Skeletal muscle tissue (tissue), 4 donors: ENCODE measurements around the gene C1QTNF12. TPM values are rescaled to one million over a fixed set of nuclear protein-coding genes. Genes with fewer than 3 reads are reported as not detected.
"Not testable (repeated sequence)": the region's sequence is repeated elsewhere in the genome, so short reads cannot be mapped to it uniquely, and the experiment has no call there.

Source experiments
- H3K27ac ChIP-seq: one replicate; pipeline ENCODE4 v1.7.0; 2013; ENCODE audit warnings: mild to moderate bottlenecking, low read depth, low read length, inconsistent platforms
- H3K27me3 ChIP-seq, 3 donors: one replicate each; pipeline ENCODE4 v1.7.0; 2013; ENCODE audit warnings: low read length in 3 of 3; ENCODE audit not compliant: control insufficient read depth in 3 of 3, insufficient read depth in 3 of 3
- H3K36me3 ChIP-seq, 3 donors: one replicate each; pipeline ENCODE4 v1.7.0; 2013; ENCODE audit warnings: low read length in 3 of 3; ENCODE audit not compliant: control insufficient read depth in 3 of 3, insufficient read depth in 3 of 3
- H3K4me1 ChIP-seq, 3 donors: one replicate each; pipeline ENCODE4 v1.7.0; 2013; ENCODE audit warnings: low read length in 3 of 3, mild to moderate bottlenecking in 3 of 3; ENCODE audit not compliant: control insufficient read depth in 3 of 3, insufficient read depth in 3 of 3
- H3K4me3 ChIP-seq, 3 donors: one replicate each; pipeline ENCODE4 v1.7.0; 2013; ENCODE audit warnings: low read length in 3 of 3
- H3K9ac ChIP-seq, 3 donors: one replicate each; pipeline ENCODE4 v1.7.0; 2013; ENCODE audit warnings: low read length in 3 of 3, mild to moderate bottlenecking in 3 of 3, moderate library complexity in 2 of 3, low read depth in 1 of 3
- H3K9me3 ChIP-seq, 3 donors: one replicate each; pipeline ENCODE4 v1.7.0; 2013; ENCODE audit warnings: low read length in 3 of 3; ENCODE audit not compliant: control insufficient read depth in 3 of 3
- total RNA-seq: library from RNA; depleted of rRNA; stranded (reverse); fragments of >200 nt; gene quantifications from one replicate; pipeline ENCODE4 v1.2.3, GENCODE V29; 2014
- donor health status: Osteomylitis.

Gene C1QTNF12
- total RNA-seq, 1 donor from 2014 or later, result 1.0 TPM

DNA sequence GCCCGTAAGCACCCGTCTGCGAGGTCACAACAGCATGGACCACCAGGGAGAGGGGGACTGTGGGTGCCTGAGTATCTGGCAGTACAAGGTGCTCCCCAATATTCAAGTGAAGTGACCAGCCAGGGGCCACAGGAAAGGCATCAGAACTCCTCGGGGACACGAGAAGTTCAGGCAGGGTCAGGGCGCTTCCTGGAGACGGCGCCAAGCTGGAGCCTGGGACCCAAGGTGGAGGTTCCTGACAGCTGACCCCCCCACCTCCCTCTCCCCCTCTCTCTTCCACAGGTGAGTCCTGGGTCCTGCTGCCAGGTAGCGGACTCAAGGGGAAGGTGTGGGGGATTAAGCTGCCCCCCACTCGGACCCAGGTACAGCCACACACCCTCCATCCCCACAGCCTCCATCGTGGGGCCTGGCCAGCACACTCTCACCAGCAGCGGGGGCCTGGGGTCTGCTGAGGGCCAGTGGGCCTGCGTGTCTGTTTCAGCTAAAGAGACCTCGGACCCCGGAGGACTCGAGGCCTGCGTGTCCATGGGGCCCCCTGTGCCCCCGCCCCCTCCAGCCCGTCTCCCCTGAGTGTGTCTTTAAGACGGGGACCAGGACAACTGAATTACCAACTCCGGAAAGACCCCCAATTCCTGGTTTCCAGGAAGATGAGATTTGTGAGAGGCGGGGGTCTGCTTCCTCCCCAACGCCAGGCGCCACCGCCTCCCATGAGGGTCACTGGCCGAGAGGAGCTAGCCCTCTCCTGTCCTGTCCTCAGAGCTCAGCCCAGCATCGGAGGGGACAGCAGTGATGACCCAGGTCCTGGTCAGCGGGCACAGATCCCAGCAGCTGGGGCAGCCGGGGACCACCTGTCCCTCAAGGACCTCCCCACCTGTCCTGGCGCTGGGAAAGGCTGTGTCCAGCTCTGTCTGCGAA is 46.3 kb downstream of the C1QTNF12 start:
- H3K4me1 ChIP-seq, result no peaks in the 10 kb centered on the region
- H3K9ac ChIP-seq, result no peak overlapping the region
- no peaks in the 10 kb centered on the region for H3K36me3 ChIP-seq
- peaks cover 11 to 21% (median 13%) of the 10 kb centered on the region in 3 donors for H3K27me3 ChIP-seq
- H3K4me3 ChIP-seq, result no peak overlapping the region
- no peak overlapping the region for H3K27ac ChIP-seq
- H3K9me3 ChIP-seq, result no peaks in the 10 kb centered on the region

DNA sequence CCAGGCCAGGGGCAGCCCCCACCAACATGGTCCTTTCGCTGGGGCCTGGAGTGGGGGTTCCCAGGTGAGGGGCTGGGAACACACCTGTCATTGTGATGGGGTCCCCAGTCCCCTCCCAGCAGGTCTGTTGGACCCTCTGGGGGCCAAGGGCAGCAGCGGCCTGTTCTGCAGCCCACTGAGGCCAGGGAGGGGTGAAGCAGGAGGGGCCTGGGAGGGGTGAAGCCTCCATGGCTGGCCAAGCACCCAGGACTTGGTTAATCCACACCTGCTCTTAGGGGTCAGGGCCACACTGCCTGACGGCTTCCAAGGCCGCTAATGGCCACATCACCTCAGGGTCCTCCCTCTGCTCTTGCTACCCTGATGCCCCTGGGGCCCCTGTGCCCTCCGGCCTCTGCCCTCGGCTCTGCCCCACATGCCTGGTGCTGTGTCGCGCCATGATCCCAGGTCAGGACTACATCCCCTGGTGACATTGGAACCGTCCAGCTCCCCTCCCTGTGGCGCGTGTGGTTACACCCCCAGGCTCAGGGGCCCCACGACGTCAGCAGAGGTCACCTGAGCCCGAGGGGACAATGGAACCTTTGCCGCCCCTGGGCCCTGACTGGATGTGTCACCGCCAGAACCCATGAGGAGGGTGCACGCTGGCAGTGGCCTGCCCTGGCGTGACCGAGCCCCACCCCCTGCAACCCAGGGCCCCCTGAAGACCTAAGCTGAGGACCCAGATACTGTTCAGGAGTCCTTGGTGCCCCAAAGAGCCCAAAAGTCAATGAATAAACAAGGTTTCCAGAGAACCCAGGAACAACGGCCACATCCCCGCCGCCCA is 47.2 kb downstream of the C1QTNF12 start:
- no peaks in the 10 kb centered on the region for H3K4me1 ChIP-seq

DNA sequence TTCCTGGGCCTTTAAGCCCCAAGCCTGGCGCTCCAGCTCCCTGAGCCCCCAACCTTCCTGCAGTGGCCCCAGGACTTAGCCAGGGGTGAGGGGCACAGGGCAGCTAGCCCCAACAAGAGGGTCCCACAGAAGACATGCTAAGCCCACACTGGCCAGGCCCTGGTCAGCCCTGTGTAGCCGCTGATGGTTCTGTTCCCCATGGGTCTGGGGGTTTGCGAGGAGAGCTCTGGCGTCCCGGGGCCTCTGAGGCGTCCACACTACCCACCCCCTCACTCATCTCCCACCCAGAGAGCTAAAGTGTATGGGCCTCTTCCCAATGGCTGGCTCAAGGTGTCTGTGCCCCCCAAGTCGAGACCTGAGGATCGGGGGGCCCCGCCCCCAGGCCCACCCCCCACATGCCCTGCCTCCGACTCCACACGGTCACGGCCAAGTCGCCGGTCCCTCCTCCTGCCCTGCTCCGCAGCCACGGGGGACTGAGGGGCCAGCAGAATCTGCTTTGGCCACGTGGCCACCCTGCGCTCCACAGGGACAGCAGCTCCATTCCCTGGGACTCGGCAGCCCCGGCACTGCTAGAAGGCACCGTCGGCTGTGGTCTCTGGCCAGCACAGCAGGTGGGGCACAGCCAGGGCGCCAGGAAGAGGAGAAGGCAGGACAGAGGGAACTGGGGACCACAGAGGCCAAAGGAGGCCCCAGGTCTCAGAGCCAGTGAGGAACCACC is 47.9 kb downstream of the C1QTNF12 start:
- peaks cover 0 to 3% (median 0%) of the 10 kb centered on the region in 3 donors for H3K9me3 ChIP-seq
- H3K27ac ChIP-seq, result no peak overlapping the region
- peaks cover 9 to 11% (median 9%) of the 10 kb centered on the region in 3 donors for H3K27me3 ChIP-seq
- no peaks in the 10 kb centered on the region for H3K4me1 ChIP-seq
- H3K9ac ChIP-seq, result no peak overlapping the region
- H3K36me3 ChIP-seq, result no peaks in the 10 kb centered on the region
- H3K4me3 ChIP-seq, result no peak overlapping the region

More for the DNA sequence above, 47.2 kb downstream of the C1QTNF12 start:
- Histone ChIP-seq H3K27me3 (peaks cover 8 to 13% (median 11%) of the 10 kb centered on the region in 3 donors), H3K4me3 (no peak overlapping the region), H3K27ac (no peak overlapping the region), H3K36me3 (no peaks in the 10 kb centered on the region), H3K9me3 (peaks cover 0 to 2% (median 0%) of the 10 kb centered on the region in 3 donors), H3K9ac (no peak overlapping the region)

DNA sequence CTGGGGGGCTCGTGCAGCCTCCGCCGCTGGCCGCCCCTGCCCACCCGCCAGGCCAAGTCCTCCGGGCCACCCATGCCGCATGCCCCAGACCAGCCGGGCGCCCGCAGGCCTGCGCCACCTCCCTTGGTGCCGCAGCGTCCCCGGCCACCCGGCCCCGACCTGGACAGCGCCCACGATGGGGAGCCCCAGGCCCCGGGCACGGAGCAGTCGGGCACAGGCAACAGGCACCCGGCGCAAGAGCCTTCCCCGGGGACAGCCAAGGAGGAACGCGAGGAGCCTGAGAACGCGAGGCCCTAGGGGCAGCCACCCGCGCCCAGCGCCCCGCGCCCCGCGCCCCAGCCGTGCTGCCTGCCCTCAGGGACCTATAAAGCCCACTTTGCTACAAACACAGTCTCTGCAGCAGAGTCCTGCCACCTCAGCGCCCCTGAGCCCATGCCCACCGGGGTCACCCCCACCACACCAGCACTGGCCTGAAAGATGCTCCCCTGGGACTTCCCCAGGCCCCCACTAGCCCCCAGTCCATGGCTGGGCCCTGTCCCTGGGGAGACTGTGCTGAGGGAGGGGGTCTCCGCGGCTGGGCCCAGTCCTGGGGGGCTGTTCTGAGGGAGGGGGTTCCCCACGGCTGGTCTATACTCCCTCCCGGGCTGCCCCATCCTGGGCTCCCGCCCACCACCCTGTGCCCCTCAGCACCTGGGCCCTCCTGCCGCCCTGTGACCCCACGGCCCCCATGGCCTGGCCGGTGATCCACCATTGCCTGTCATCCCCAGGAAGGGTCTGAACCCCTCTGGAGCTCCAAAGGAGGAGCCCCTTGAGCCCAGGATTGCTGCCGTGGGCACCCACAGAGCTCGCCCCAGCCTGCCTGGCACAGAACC is 48.7 kb downstream of the C1QTNF12 start:
- Histone ChIP-seq H3K27ac (no peak overlapping the region), H3K4me1 (no peaks in the 10 kb centered on the region), H3K4me3 (no peak overlapping the region), H3K9me3 (peaks cover 0 to 3% (median 0%) of the 10 kb centered on the region in 3 donors), H3K36me3 (no peaks in the 10 kb centered on the region), H3K27me3 (peaks cover 5 to 11% (median 9%) of the 10 kb centered on the region in 3 donors), H3K9ac (no peak overlapping the region)

DNA sequence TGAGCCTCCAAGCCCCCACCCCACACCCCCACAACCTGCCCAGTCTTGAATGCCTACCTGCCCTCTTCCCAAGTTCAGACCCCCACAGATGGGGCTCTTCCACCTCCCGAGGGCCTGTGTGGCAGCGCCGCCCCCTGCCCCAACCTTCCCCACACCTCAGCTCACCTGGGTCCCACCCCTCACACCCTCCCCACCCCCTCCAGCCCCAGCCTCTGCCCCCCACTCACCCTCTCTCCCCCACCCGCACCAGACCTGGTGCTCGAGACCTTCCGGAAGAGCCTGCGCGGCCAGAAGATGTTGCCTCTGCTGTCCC is 49.4 kb downstream of the C1QTNF12 start:
- H3K4me1 ChIP-seq, result no peaks in the 10 kb centered on the region
- H3K9ac ChIP-seq, result no peak overlapping the region
- H3K9me3 ChIP-seq, result peaks cover 0 to 3% (median 0%) of the 10 kb centered on the region in 3 donors
- no peak overlapping the region for H3K4me3 ChIP-seq
- H3K27me3 ChIP-seq, result peaks cover 3 to 11% (median 9%) of the 10 kb centered on the region in 3 donors
- no peak overlapping the region for H3K27ac ChIP-seq
- no peaks in the 10 kb centered on the region for H3K36me3 ChIP-seq

DNA sequence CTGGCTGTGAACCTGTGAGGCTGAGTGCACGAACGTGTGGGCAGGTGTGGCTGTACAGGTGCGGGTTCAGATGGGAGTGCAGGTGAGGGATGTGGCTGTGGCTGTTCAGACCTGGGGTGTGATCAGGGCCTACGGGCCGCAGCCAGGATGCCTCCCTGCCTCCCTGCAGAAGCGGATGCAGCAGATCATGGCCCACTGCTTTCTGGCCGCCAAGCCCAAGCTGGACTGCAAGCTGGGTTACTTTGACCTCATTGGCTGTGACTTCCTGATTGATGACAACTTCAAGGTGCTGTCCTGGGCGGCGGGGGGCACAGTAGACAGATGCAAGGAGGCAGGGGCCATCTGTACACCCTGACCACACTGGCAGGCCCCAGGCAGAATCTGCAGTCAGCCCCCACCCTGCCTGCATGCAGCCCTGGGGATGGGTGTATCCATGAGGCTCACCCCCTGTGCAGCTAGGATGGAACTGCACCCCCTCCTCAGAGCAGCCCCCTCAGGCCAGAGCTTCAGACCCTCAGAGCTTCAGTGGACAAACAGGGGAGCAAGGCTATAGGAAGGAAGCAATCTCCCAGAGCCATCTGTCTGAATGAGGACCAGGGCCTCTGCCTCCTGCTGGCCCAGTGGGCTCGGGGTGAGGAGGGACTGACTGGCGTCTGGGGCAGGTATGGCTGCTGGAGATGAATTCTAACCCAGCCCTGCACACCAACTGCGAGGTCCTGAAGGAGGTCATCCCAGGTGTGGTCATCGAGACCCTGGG is 49.9 kb downstream of the C1QTNF12 start:
- no peak overlapping the region for H3K27ac ChIP-seq
- peaks cover 0 to 3% (median 0%) of the 10 kb centered on the region in 3 donors for H3K9me3 ChIP-seq
- H3K4me1 ChIP-seq, result no peaks in the 10 kb centered on the region
- no peaks in the 10 kb centered on the region for H3K36me3 ChIP-seq
- no peak overlapping the region for H3K4me3 ChIP-seq
- peaks cover 3 to 11% (median 9%) of the 10 kb centered on the region in 3 donors for H3K27me3 ChIP-seq
- no peak overlapping the region for H3K9ac ChIP-seq

DNA sequence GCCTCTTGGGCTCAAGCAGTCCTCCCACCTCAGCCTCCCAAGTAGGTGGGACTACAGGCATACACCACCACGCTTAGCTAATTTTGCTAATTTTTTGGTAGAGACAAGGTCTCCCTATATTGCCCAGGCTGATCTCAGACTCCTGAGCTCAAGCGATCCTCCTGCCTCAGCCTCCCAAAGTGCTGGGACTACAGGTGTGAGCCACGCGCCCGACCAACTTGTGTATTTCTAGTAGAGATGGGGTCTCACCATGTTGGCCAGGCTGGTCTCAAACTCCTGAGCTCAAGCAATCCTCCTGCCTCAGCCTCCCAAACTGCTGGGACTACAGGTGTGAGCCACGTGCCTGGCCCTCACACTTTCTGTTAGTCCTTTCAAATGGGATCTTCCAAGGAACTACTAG is 50.8 kb downstream of the C1QTNF12 start:
- peaks cover 3 to 11% (median 9%) of the 10 kb centered on the region in 3 donors for H3K27me3 ChIP-seq
- not testable (repeated sequence) for H3K36me3 ChIP-seq, H3K4me1 ChIP-seq, H3K9ac ChIP-seq, H3K27ac ChIP-seq, H3K9me3 ChIP-seq, H3K4me3 ChIP-seq

DNA sequence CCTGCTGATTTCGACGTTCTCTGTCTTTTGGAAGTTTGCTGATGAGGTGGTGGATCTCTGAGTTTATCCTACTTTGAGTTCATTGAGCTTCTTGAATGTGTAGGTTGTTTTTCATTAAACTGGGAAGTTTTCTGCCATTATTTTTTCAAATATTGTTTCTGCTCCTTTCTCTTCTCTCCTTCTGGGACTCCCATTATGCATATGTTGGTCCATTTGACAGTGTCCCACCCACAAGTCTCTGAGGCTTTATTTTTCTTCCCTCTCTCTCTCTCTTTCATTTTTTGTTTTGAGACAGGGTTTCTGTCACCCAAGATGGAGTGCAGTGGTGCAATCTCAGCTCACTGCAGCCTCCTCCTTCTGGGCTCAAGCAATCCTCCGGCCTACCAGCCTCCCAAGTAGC is 51.8 kb downstream of the C1QTNF12 start:
- H3K4me3 ChIP-seq, result no peak overlapping the region
- peaks cover 0 to 3% (median 0%) of the 10 kb centered on the region in 3 donors for H3K9me3 ChIP-seq
- no peaks in the 10 kb centered on the region for H3K36me3 ChIP-seq
- H3K27me3 ChIP-seq, result peaks cover 0 to 8% (median 6%) of the 10 kb centered on the region in 3 donors
- no peak overlapping the region for H3K27ac ChIP-seq
- H3K4me1 ChIP-seq, result no peaks in the 10 kb centered on the region
- no peak overlapping the region for H3K9ac ChIP-seq
